ENCODE data around the gene COG5. TPM values are rescaled to one million over a fixed set of nuclear protein-coding genes. Genes with fewer than 3 reads are reported as not detected.

COG5 gene
- total and polyA plus RNA-seq, 2 of the 8 experiments (the other 6 are each of a cell fraction or from before 2014, with no cell fraction given): 10.5 to 28.1 TPM

DNA sequence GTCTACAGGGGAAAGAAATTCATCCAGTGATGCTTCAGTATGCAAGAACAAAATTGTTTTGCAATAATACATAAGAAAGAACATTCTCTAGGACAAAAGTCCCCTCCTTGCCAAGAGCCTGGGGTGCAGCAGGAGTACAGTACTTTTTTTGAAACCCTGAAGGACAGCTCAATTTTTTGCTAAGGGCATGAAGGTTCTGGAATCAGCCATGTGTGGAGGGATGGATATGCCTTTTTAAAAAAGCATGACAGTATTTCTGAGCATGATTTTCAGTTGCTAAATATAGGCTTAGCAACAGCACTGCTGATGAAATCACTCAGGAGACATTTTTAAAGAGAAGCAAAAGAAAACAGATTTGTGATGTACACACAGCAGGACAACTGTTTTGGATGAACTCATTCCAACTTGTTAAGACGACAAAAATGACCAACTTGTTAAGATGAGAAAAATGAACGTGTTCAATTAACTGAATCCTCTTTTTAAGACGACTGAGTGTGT, 355.6 kb downstream of the COG5 start (continued):
- TF ChIP-seq GABPA (IDR thresholded peaks at IDR 0.05; ENCODE audit: borderline replicate concordance, insufficient read depth, low read length): no peak
- no peak for TF ChIP-seq SP1 (IDR thresholded peaks at IDR 0.05; ENCODE audit: low read depth, low read length)
